GM19455 (cell line): Measurements from ENCODE around the gene FOXC2.
A peak's percentile ranks its signal among the peaks of the same experiment; 100 is the strongest.

Experiments used
- ATAC-seq: cut with Tn5 transposase; IDR thresholded peaks from one replicate; pipeline ENCODE4 v1.9.1; 2021; ENCODE audit not compliant: unreplicated experiment

Gene FOXC2

GRCh38 chr16:86532526-86532815 lies 34.2 kb upstream of the FOXC2 start:
- ATAC-seq: no peak

GRCh38 chr16:86533076-86533475 lies 33.6 kb upstream of the FOXC2 start:
- ATAC-seq: no peak

GRCh38 chr16:86533767-86534351 lies 32.8 kb upstream of the FOXC2 start:
- ATAC-seq: no peak

GRCh38 chr16:86534779-86535615 lies 31.6 kb upstream of the FOXC2 start:
- ATAC-seq: no peak

DNA sequence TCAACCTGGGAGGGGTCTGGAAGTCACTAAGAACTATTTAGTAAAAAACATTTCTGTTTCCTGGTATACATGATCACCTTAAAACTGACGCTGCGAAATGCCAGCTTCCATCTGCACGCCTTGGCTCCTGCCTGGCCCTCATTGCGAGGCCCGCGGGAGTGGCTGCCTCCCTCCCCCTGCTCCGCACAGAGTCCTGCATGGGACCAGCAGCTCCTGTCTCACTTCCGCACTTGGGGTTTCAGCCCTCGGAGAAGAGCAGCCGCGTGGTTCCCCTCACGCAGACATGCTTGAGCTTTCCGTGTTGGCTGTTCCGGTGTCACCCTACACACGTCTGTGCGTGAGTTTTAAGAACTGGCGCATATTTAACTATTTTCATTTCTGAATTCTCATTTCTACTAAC lies 30.0 kb upstream of the FOXC2 start:
- no peak for ATAC-seq

DNA sequence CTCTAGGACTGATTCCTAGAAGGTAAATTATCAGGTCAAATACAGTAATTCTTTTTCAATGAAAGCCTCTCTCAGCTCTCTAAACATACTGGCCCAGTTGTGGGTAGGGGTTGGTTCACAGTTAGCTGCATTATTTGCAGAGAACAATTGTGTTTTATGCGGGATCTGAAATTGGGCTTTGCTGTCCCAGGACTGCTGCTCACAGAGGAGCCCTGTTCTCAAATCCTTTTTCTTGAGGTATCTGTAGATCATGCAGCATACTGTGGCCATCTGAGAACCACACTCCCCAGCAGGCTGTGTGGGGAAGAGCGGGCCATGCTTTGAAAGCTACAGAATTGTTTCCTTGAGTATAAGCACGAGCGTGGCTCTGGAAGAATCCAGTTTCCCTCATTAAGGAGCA lies 29.1 kb upstream of the FOXC2 start:
- ATAC-seq: no peak

DNA sequence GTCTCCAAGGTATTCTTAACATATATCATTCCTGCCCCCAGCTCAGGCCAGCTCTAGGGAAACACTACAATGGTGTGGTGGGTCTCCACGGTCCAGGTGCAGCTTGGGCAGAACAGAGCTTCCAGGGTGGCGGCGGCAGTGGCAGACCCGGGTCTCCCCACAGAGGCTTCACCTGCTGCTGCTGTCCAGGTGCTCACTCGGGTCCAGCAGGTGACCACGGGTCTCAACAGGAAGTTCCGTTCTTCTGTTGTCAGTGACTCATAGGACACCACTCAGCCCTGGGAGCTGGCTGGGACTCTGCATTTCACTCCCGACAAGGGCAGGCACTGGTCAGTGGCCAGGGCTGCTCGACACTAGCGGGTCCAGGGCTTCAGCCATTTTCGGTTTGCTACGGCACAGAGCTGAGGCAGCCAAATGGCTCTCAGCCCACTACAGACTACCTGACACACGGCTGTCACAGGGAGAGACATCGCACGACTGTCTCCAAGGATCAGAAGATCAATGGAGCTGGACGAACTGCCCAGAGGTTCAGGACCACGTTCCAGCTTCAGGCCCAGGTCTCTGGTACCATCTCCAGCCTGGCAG lies 28.3 kb upstream of the FOXC2 start:
- ATAC-seq: no peak

- no peak for ATAC-seq
These were observed 25.7 kb upstream of the FOXC2 start for GRCh38 chr16:86540894-86541293.

GRCh38 chr16:86541560-86541959 lies 25.1 kb upstream of the FOXC2 start:
- no peak for ATAC-seq

DNA sequence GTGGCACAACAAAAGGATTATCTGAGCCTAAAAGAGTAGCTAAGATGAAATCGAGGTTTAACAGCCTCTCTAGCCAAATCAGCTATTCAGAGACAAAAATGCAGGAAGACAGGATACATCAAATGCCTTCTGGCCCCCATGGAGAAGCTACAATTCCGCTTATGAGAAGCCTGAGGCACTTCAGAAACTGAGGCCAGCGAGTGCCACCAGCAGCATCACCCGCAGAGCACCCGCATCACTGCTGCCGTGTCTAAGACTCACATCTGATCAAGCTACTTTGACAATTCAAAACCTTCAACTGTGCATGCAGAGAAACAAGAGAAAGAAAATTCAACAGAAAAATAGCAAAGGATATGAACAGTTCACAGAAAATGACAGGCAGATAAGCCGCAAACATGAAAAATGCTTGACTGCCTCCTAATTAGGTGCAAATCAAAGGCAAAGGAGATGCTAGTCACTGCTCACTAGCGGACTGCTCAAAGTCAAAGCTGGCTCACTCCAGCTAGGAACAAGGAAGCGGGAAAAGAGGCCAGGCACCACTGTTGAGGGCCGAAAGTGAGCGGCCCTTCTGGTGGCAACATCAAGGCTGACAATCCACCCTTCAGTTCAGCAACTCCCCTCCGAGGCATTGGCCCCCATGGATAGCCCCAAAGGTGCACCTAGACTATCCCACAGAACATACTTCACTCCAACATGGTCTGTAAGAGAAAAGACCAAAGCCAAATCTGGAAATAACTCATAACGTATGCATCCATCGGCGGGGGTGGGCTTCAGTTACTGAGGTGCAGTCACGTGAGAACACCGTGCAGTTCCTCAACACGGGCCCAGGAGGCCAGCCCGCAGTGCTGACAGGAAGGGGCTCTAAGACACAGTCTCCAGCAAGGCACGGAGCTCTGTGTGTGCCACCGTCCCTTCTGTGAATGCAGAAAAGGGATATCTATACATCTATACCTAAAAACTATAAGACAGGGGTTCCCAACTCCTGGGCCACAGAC lies 23.6 kb upstream of the FOXC2 start:
- no peak for ATAC-seq

DNA sequence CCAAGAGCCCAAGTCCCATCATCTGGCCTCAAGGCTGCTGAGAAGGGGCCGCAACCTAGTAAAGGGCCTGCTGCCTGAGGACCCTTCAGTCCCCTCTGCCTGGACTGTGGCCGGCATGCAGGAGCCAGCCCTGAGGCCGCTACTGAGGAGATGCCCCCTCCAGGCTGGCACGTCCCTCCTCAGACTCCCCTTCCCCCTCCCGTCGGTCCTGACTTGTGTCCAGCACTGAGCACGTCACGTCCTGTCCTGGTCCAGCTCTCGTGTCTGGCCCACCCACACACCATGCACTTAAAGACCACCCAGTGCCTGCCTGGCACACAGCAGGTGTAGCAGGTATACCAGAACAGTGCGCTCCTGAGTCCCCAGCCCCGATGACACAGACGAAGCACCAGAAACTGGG lies 21.1 kb upstream of the FOXC2 start:
- ATAC-seq: no peak

GRCh38 chr16:86545954-86546637 lies 20.5 kb upstream of the FOXC2 start:
- no peak for ATAC-seq

DNA sequence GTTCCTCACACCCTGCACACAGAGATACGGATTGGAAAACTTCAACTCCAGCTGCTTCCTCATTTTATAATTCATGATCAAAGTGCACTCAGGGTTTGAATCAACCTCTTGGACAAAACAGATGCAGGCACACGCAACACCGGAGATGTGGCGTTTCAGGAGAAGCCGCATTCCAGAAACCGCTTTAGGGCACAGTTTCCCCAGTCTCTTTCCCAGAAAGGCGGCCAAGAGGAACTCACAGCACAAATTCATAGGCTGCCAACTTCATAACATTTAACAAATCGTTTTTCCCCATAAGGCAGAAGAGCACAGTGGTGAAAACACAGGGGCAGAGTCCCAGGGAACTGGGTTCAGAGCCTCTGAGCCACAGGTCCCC lies 20.0 kb upstream of the FOXC2 start:
- no peak for ATAC-seq

DNA sequence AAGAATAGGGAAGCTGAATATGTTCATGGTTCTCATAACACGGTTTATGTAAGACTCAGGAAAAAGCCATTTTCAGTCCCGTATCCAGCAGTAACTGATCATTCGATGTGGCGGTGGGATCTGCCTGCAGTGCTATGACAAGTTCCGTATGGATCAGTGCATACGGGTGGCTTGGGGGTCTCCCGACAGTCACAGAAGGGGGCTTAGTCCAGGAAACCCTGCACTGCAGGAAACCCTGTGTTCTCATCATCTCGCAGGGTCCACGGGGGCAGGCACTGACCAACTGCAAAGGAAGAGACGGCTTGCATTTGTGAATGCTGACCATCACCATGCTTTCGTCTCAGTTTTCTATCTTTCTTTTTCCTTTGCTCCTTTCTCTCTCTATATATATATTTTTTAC lies 19.3 kb upstream of the FOXC2 start:
- ATAC-seq: no peak

GRCh38 chr16:86549076-86549892 lies 17.3 kb upstream of the FOXC2 start:
- ATAC-seq: no peak

DNA sequence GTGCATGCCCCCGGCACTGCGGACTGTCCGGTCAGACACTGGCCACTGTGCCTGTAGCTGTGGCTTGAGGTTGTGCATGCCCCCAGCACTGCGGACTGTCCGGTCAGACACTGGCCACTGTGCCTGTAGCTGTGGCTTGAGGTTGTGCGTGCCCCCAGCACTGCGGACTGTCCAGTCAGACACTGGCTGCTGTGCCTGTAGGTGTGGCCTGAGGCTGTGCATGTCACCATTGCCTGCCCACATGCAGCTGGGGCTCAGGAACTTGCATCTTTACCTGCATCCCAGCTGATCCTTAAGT lies 16.8 kb upstream of the FOXC2 start:
- no peak for ATAC-seq

GRCh38 chr16:86550281-86550680 lies 16.3 kb upstream of the FOXC2 start:
- no peak for ATAC-seq

DNA sequence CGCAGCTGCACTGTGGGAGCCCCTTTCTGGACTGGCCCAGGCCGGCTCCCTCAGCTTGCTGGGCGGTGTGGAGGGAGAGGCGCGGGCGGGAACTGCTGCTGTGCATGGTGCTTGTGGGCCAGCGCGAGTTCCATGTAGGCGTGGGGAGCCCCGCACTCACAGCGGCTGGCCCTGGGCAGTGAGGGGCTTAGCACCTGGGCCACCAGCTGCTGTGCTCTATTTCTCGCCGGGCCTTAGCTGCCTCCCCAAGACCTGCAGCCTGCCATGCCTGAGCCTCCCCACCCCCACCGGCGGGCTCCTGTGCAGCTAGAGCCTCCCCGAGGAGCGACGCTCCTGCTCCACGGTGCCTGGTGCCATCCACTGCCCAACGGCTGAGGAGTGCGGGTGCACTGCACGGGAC lies 13.3 kb upstream of the FOXC2 start:
- ATAC-seq: no peak

- ATAC-seq: no peak
These were observed 12.1 kb upstream of the FOXC2 start for GRCh38 chr16:86554599-86554916.

DNA sequence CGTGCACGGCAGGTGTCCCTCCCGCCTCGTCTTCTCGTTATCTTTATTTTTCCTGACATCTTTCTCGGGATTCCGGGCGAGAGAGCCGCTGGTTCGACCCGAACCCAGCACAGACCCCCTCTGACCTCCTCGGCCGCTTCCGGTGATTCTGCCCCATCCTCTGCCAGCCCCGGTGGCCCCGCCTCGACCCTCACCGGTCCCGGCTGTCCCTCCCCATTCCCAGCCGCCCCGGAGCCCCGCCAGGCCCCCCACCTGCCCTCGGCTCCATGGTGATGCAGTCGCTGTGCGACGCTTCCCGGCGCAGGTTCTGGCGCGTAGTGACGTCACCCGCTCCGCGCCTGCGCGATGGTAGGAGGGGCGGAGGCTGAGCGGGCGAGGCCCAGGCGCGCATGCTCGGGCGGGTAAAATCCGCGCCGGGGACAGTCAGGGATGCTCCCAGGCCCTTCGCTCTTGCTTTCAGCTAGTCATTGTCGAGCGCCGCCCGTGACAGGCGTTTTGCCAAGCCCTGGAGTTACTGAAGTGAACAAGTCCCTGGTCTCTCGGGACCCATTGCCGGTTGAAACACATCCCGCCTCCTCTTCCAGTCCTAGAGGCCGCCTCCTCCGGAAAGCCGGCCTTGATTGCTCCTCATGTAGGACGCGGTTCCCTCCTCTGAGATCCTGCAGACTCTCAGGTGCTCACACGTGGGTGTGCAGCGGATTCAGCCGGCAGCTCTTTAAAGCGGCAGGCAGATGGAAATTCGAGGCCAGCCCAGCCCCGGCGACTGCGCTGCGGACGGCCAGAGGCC lies 11.5 kb upstream of the FOXC2 start, which contains the start of gene MTHFSD:
TSS of gene MTHFSD (minus strand) at position 319 of the 787 bp plus-strand sequence. CDS start at position 268, 51 bp downstream.
- ATAC-seq: peak; percentile 87
